Muscle of back (tissue), 11 donors: ENCODE measurements around the gene RAX2. TPM values are rescaled to one million over a fixed set of nuclear protein-coding genes. Genes with fewer than 3 reads are reported as not detected.
A peak's percentile ranks its signal among the peaks of the same experiment; 100 is the strongest.
"Not testable (repeated sequence)": the region's sequence is repeated elsewhere in the genome, so short reads cannot be mapped to it uniquely, and the experiment has no call there.

Experiments
- DNase-seq, 3 donors: peaks; one replicate each; pipeline versions ENCODE4 v3.0.0 to v3.0.0-alpha.2; 2013
- polyA plus RNA-seq, 10 donors: library from polyadenylated mRNA; unstranded; fragments of 120-200 nt; gene quantifications; one replicate each; pipeline ENCODE4 v1.2.1, GENCODE V29; 2013; ENCODE audit not compliant: insufficient read length in 10 of 10

RAX2 gene
- polyA plus RNA-seq, 10 donors = 0.07 TPM; not detected in 9

GRCh38 chr19:3760871-3761361 lies 11.1 kb downstream of the RAX2 start:
- DNase-seq = peak in 1 of 3 donors; percentile 12

- no peak for DNase-seq
Observed at GRCh38 chr19:3759482-3760254, 12.4 kb downstream of the RAX2 start.

- DNase-seq = not testable (repeated sequence)
Observed at GRCh38 chr19:3758297-3758696, 13.7 kb downstream of the RAX2 start.

GRCh38 chr19:3757705-3758104 lies 14.3 kb downstream of the RAX2 start:
- DNase-seq = not testable (repeated sequence)

- DNase-seq = no peak
Observed at GRCh38 chr19:3753631-3754410, 18.2 kb downstream of the RAX2 start.

GRCh38 chr19:3752492-3752891 lies 19.5 kb downstream of the RAX2 start:
- no peak for DNase-seq

GRCh38 chr19:3751236-3751635 lies 20.8 kb downstream of the RAX2 start:
- no peak for DNase-seq

- no peak for DNase-seq
Observed at GRCh38 chr19:3750211-3750610, 21.8 kb downstream of the RAX2 start.

GRCh38 chr19:3748965-3749364 lies 23.1 kb downstream of the RAX2 start:
- DNase-seq = no peak

- DNase-seq = no peak
Observed at GRCh38 chr19:3746371-3747056, 25.5 kb downstream of the RAX2 start.

GRCh38 chr19:3745363-3746045 lies 26.5 kb downstream of the RAX2 start:
- DNase-seq = no peak

GRCh38 chr19:3743486-3743885 lies 28.5 kb downstream of the RAX2 start:
- DNase-seq = no peak

GRCh38 chr19:3740431-3740830 lies 31.6 kb downstream of the RAX2 start:
- DNase-seq = no peak

- DNase-seq = no peak
Observed at GRCh38 chr19:3738477-3739220, 33.4 kb downstream of the RAX2 start.

- no peak for DNase-seq
Observed at GRCh38 chr19:3737487-3738205, 34.4 kb downstream of the RAX2 start.

- DNase-seq = no peak
Observed at GRCh38 chr19:3736106-3736724, 35.8 kb downstream of the RAX2 start.

- DNase-seq = no peak
Observed at GRCh38 chr19:3734310-3734600, 37.8 kb downstream of the RAX2 start.

GRCh38 chr19:3733549-3734309 lies 38.3 kb downstream of the RAX2 start:
- DNase-seq = no peak

GRCh38 chr19:3732108-3732507 lies 39.9 kb downstream of the RAX2 start:
- no peak for DNase-seq
